Endothelial cell of umbilical vein (primary cell): ENCODE results near the gene FLNB. TPM values are rescaled to one million over a fixed set of nuclear protein-coding genes. Genes with fewer than 3 reads are reported as not detected.
"Not testable (repeated sequence)": the region's sequence is repeated elsewhere in the genome, so short reads cannot be mapped to it uniquely, and the experiment has no call there.

ENCODE experiments used
- BruUV-seq: library from RNA; stranded (reverse); fragments of 400-500 nt; replicated peaks from 2 replicates; lab custom pipeline; 2021; lab: Mats Ljungman, UMichigan
- CTCF ChIA-PET: fragments of 300-600, 350-600 bp; sonication (Branson Sonifier 250); formaldehyde crosslinking; loops from one replicate; lab custom pipeline; 2021; ENCODE audit warnings: antibody characterized with exemption, inconsistent platforms; lab: Charles Lee
- POLR2A ChIA-PET: fragments of 300-600, 350-600 bp; sonication (Branson Sonifier 250); formaldehyde crosslinking; loops from one replicate; lab custom pipeline; 2021; ENCODE audit warnings: antibody characterized with exemption, inconsistent platforms; lab: Charles Lee
- DNase-seq: peaks from one replicate; pipeline ENCODE4 v3.0.0-alpha.2; 2011; ENCODE audit warnings: low read depth, low spot score
- FAIRE-seq: peaks from 2 replicates; lab custom pipeline; 2011; peaks lifted over from hg19 to GRCh38; lab: Jason Lieb, UNC
- H2AFZ ChIP-seq: 2 replicates; pipeline ENCODE4 v1.6.0; 2012; ENCODE audit warnings: low read depth, low read length, control low read depth, inconsistent platforms
- H3K27ac ChIP-seq: 2 replicates; pipeline ENCODE4 v1.5.1; 2011; ENCODE audit warnings: low read depth, mild to moderate bottlenecking, control low read depth, low read length, moderate library complexity; ENCODE audit not compliant: insufficient read depth
- H3K27me3 ChIP-seq, 2 experiments: 2 replicates each; pipeline versions ENCODE4 v1.6.0 to v1.6.1; 2011; ENCODE audit warnings: low read length in 2 of 2, mixed read lengths in 1 of 2; ENCODE audit not compliant: control insufficient read depth in 2 of 2, insufficient read depth in 2 of 2
- H3K36me3 ChIP-seq, 2 experiments: 2 replicates in 1 of 2; 3 replicates in 1 of 2; pipeline ENCODE4 v1.5.1; 2011; ENCODE audit warnings: low read length in 2 of 2, mild to moderate bottlenecking in 1 of 2, moderate library complexity in 1 of 2; ENCODE audit not compliant: control insufficient read depth in 2 of 2, insufficient read depth in 2 of 2; ENCODE audit errors: extremely low read depth in 1 of 2
- H3K4me1 ChIP-seq: 3 replicates; pipeline ENCODE4 v1.5.1; 2011; ENCODE audit warnings: mild to moderate bottlenecking, low read length; ENCODE audit not compliant: control insufficient read depth, insufficient read depth; ENCODE audit errors: extremely low read depth
- H3K4me2 ChIP-seq: 2 replicates; pipeline ENCODE4 v1.6.1; 2011; ENCODE audit warnings: low read length, control low read depth, mixed read lengths; ENCODE audit not compliant: insufficient read depth
- H3K4me3 ChIP-seq, 3 experiments: fragments of 200-600 bp in 1 of 3; sonication (generic), shearing (Covaris generic) in 1 of 3; replicated peaks in 1 of 3; 2 replicates each; pipeline ENCODE4 v1.5.1; 2011 to 2016; ENCODE audit warnings: control low read depth in 3 of 3, low read length in 3 of 3, mild to moderate bottlenecking in 2 of 3, inconsistent platforms in 1 of 3, low read depth in 1 of 3, moderate library complexity in 1 of 3; ENCODE audit not compliant: insufficient read depth in 1 of 3
- H3K79me2 ChIP-seq: 2 replicates; pipeline ENCODE4 v1.6.0; 2012; ENCODE audit warnings: low read length, inconsistent platforms; ENCODE audit not compliant: control insufficient read depth, insufficient read depth
- H3K9ac ChIP-seq: replicated peaks from 2 replicates; pipeline ENCODE3; 2011; ENCODE audit warnings: low read length, control low read depth; ENCODE audit not compliant: insufficient read depth; ENCODE audit errors: extremely low read depth
- H3K9me1 ChIP-seq: replicated peaks from 3 replicates; pipeline ENCODE4 v1.6.0; 2011; ENCODE audit warnings: mild to moderate bottlenecking, low read length; ENCODE audit not compliant: control insufficient read depth, insufficient read depth; ENCODE audit errors: extremely low read depth
- H3K9me3 ChIP-seq: replicated peaks from 2 replicates; pipeline ENCODE4 v1.5.1; 2012; ENCODE audit warnings: low read length, inconsistent platforms; ENCODE audit not compliant: control insufficient read depth, insufficient read depth
- H4K20me1 ChIP-seq: replicated peaks from 2 replicates; pipeline ENCODE3; 2011; ENCODE audit warnings: mild to moderate bottlenecking, low read length; ENCODE audit not compliant: control insufficient read depth, insufficient read depth; ENCODE audit errors: extremely low read depth
- CTCF ChIP-seq, 2 donors: IDR thresholded peaks; 1 replicate in 1 of 2; 2 replicates in 1 of 2; pipeline ENCODE4 v1.5.1; 2011; ENCODE audit warnings: low read length in 2 of 2, mild to moderate bottlenecking in 2 of 2, moderate library complexity in 2 of 2, control low read depth in 1 of 2, inconsistent platforms in 1 of 2, low read depth in 1 of 2; ENCODE audit not compliant: insufficient read depth in 1 of 2; ENCODE audit errors: extremely low read depth in 1 of 2
- EZH2 ChIP-seq: IDR thresholded peaks from 2 replicates; pipeline ENCODE4 v1.6.1; 2012; ENCODE audit warnings: borderline replicate concordance, low read depth, mild to moderate bottlenecking, moderate library complexity, low read length, inconsistent platforms; ENCODE audit not compliant: severe bottlenecking
- FOS ChIP-seq: IDR thresholded peaks from 2 replicates; pipeline ENCODE4 v1.6.1; 2011; ENCODE audit warnings: mild to moderate bottlenecking, low read length, moderate library complexity, borderline replicate concordance; ENCODE audit not compliant: insufficient read depth
- GATA2 ChIP-seq: IDR thresholded peaks from 2 replicates; pipeline ENCODE4 v1.7.0; 2011; ENCODE audit warnings: low read depth, mild to moderate bottlenecking, moderate library complexity, mixed read lengths, low read length; ENCODE audit not compliant: insufficient read length, insufficient read depth
- JUN ChIP-seq: IDR thresholded peaks from 2 replicates; pipeline ENCODE4 v1.6.1; 2011; ENCODE audit warnings: borderline replicate concordance, low read depth; ENCODE audit not compliant: insufficient read length, insufficient read depth
- MAX ChIP-seq: IDR thresholded peaks from 2 replicates; pipeline ENCODE4 v1.6.1; 2011; ENCODE audit not compliant: insufficient read depth, insufficient read length
- MYC ChIP-seq: IDR thresholded peaks from one replicate; pipeline ENCODE4 v1.6.1; 2011; ENCODE audit warnings: mild to moderate bottlenecking, low read depth, low read length
- POLR2A ChIP-seq: IDR thresholded peaks from 2 replicates; pipeline ENCODE4 v1.6.1; 2012; ENCODE audit warnings: low read depth, mild to moderate bottlenecking, control low read depth, low read length
- POLR2AphosphoS5 ChIP-seq: IDR thresholded peaks from 2 replicates; pipeline ENCODE4 v1.6.1; 2012; ENCODE audit warnings: low read depth, mild to moderate bottlenecking, control low read depth, low read length, moderate library complexity; ENCODE audit not compliant: insufficient read depth
- dilution Hi-C: fragments of 300-500 bp; cut with MboI; formaldehyde crosslinking; loops from one replicate; pipeline ENCODE4 v1.15.0; 2019; ENCODE audit warnings: low sequenced_read_pairs; ENCODE audit not compliant: extremely low pct_ligation_motif_present
- intact Hi-C: fragments of 100-400 bp; cut with micrococcal nuclease; formaldehyde crosslinking; loops from one replicate; pipeline ENCODE4 v1.10.0; 2022
- polyA plus RNA-seq, 4 experiments: library from polyadenylated mRNA; depleted of rRNA in 3 of 4; stranded (reverse) in 3 of 4; unstranded in 1 of 4; fragments of >200 nt; gene quantifications; 2 replicates each; pipeline versions ENCODE4 v1.2.1 to v1.2.3, GENCODE V29; 2011 to 2012; ENCODE audit warnings: missing spikeins in 1 of 4
- total RNA-seq: library from RNA; stranded (reverse); gene quantifications from 2 replicates; pipeline ENCODE4 v1.2.3, GENCODE V29; 2021

Gene FLNB
- total and polyA plus RNA-seq, 2 donors (not counting 3 experiments of a cell fraction or from before 2014, with no cell fraction given): 479 to 670 TPM

GRCh38 chr3:57986261-57986660 is 22.0 kb upstream of the FLNB start:
- dilution Hi-C loops (no loop called here), intact Hi-C loops (no loop called here)
- Histone ChIP-seq H3K27ac (no peak overlapping the region), H3K9ac (no peak overlapping the region), H3K4me2 (no peak overlapping the region), H3K4me3 (no peak overlapping the region), H2AFZ (no peak overlapping the region), H3K9me1 (no peaks in the 10 kb centered on the region), H3K79me2 (no peaks in the 10 kb centered on the region), H3K9me3 (no peaks in the 10 kb centered on the region), H3K36me3 (no peaks in the 10 kb centered on the region), H3K27me3 (no peaks in the 10 kb centered on the region), H3K4me1 (peaks cover 14% of the 10 kb centered on the region), H4K20me1 (no peaks in the 10 kb centered on the region)
- TF ChIP-seq MYC (no peak), MAX (no peak), EZH2 (no peak), POLR2AphosphoS5 (no peak), CTCF (IDR thresholded peaks at IDR 0.05; ENCODE audit: extremely low read depth in 1 of 2, insufficient read depth in 1 of 2, low read depth in 1 of 2, low read length in 2 of 2) (no peak), FOS (no peak), POLR2A (no peak), JUN (no peak), GATA2 (no peak)
- POLR2A ChIA-PET: no interaction called here
- no peak for DNase-seq
- CTCF ChIA-PET: no interaction called here
- no peak for FAIRE-seq
- no TSS peak for BruUV-seq

GRCh38 chr3:57989198-57989597 is 19.0 kb upstream of the FLNB start:
- not testable (repeated sequence) for BruUV-seq
- POLR2A ChIA-PET: interaction anchor here (0.6 kb wide), 1 partner anchor 13 kb away, joined by 9 read pairs; no protein-coding TSS in a partner anchor

More at GRCh38 chr3:57989198-57989597, 19.0 kb upstream of the FLNB start:
- H3K27me3 ChIP-seq, DNase-seq, H4K20me1 ChIP-seq, H3K4me1 ChIP-seq, CTCF ChIA-PET, H2AFZ ChIP-seq, dilution Hi-C loops, H3K9me1 ChIP-seq, H3K4me3 ChIP-seq, FAIRE-seq, H3K27ac ChIP-seq, H3K9me3 ChIP-seq, H3K9ac ChIP-seq, H3K4me2 ChIP-seq, H3K79me2 ChIP-seq, H3K36me3 ChIP-seq, intact Hi-C loops: not testable (repeated sequence)
